ENCODE measurements around the gene NELL2.

- no peak for TF ChIP-seq POLR2A (IDR thresholded peaks at IDR 0.05; ENCODE audit: low read length)
- TF ChIP-seq GATA1 (IDR thresholded peaks at IDR 0.05; ENCODE audit: low read depth, low read length): no peak
Measured at GRCh38 chr12:44817687-44818086, 58.4 kb downstream of the NELL2 start.

Measured in erythroblast (primary cell).